Erythroblast (primary cell): Measurements from ENCODE around the gene WDR13.
"Not testable (repeated sequence)": the region's sequence is repeated elsewhere in the genome, so short reads cannot be mapped to it uniquely, and the experiment has no call there.

Source experiments
- DNase-seq, 2 experiments: peaks; one replicate each; lab custom pipeline; 2025; lab: John Stamatoyannopoulos, UW
- GATA1 ChIP-seq: IDR thresholded peaks from 2 replicates; pipeline ENCODE4 v1.6.1; 2011; ENCODE audit warnings: low read depth, mild to moderate bottlenecking, control low read depth, low read length, moderate library complexity
- POLR2A ChIP-seq: IDR thresholded peaks from 2 replicates; pipeline ENCODE4 v1.6.1; 2011; ENCODE audit warnings: mild to moderate bottlenecking, low read length

WDR13 gene

GRCh38 chrX:48611703-48612102 lies 14.4 kb downstream of the WDR13 start:
- TF ChIP-seq GATA1 (no peak), POLR2A (no peak)
- DNase-seq, result no peak

GRCh38 chrX:48613502-48614160 lies 16.3 kb downstream of the WDR13 start:
- DNase-seq, result no peak
- TF ChIP-seq GATA1 (no peak), POLR2A (no peak)

- TF ChIP-seq GATA1 (no peak), POLR2A (no peak)
Measured at GRCh38 chrX:48616576-48616975, 19.3 kb downstream of the WDR13 start.

DNA sequence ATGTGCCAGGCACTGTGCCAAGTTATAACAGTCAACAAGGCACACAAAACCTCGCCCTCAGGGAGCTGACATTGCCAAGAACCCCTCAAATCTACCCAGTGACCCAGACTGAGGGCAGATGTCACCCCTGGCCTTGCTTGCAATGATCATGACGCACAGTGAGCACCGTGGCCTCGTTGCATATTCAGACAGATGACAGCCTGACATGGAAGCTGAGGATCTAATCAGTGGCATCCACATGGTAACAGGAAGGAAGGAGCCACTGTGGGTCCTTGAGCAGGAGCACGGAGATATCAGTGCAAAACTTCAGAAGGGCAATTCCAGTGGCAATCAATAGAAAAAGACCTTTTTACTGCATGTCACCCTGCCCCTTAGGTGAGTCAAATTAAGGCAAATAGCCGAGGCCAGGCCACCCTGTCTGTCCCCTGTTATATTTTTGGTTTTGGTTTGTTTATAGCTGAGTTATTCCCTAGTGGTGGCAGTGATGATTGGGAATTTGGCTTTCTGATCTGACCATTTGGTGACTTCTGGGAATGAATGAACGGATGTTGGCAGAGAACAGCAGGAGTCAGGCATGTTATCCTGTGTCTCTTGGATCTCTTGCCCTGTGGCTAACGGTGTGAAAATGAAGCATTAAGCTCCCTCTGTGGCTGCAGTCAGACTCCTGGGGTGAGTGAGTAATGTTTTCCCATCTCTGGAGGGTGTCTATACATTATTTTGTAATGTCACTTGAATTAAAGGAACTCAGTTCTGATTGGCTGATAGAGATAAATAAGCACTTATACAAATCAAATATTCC lies 20.4 kb downstream of the WDR13 start:
- TF ChIP-seq POLR2A (no peak), GATA1 (no peak)
- peak; percentile 66 to 78 for DNase-seq

More at GRCh38 chrX:48616576-48616975, 19.3 kb downstream of the WDR13 start:
- DNase-seq, result no peak

DNA sequence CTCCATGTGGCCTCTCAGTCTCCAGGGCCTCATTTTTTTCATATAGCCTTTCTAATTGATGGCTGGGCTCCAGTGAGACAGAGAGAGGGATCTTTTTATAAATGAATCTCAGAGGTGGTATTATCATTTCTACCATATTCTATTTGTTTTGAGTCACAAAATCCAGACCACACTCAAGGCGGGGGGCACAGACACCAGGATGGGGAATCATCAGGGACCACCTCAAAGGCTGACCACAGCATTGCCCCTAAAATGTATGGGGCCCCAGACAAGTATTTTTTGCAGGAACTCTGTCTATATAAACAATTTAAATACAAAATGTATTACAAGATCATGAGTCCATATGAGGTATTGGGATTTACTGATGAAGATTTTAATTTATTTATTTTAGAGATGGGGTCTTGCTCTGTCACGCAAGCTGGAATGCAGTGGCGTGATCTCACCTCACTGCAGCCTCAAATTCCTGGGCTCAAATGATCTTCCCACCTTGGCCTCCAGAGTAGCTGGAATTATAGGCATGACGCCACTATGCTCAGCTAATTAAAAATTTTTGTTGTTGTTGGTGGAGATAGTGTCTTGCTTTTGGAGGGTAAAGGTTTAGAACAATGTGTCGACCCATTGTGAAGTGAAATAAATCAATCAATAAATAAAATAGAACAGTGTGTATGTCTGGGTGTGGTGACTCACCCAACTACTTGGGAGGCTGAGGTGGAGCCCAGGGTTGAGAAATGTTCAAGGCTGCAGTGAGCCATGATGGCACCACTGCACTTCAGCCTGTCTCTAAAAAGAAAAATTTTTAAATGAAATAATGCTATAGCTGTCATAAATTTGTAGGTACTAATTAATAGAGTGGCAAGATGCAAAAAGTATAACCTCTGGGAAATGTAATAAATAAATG lies 29.4 kb downstream of the WDR13 start:
- TF ChIP-seq GATA1 (no peak), POLR2A (no peak)
- no peak for DNase-seq

DNA sequence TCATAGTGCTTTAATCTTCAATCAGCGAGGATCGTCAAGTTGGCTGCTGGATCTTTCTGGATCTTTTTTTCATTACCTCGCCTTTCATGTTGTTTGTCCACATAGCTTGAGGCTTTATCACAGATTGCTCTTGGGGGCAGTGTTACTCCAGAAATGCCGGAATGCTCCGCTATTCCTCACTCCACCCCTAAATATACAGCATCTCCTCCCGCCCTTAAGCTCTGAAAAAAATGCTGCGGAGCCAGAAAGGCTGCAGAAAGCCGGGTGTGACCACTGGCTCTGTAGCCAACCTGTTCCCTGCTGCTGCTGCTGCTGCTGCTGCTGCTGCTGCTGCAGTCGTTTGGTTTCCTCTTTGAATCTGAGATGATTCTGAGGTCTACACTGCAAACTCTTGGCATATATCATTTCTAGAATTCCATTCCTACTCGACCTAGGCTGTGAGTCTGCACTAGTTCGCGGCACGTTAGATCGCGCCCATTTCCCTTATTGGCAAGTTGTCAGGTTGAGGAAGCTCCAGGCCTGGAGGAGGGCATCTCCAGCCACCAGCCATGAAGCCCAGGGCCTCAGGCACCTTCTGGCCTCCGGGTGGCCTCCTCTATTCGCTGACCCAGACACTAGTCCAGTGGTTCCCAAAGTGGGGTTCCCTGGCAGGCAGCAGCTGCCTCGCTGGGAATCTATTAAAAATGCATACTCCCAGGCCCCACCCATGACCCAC lies 34.2 kb downstream of the WDR13 start:
- TF ChIP-seq POLR2A, result no peak
- TF ChIP-seq GATA1, result no peak
- DNase-seq, result peak; percentile 89 to 91

- TF ChIP-seq GATA1, result no peak
- no peak for TF ChIP-seq POLR2A
- DNase-seq, result no peak
Measured at GRCh38 chrX:48632207-48632606, 34.9 kb downstream of the WDR13 start.

GRCh38 chrX:48636301-48636700 lies 39.0 kb downstream of the WDR13 start:
- TF ChIP-seq GATA1, result no peak
- no peak for TF ChIP-seq POLR2A
- DNase-seq, result no peak

- TF ChIP-seq GATA1, result no peak
- TF ChIP-seq POLR2A, result no peak
- DNase-seq, result no peak
Measured at GRCh38 chrX:48636776-48637175, 39.5 kb downstream of the WDR13 start.

DNA sequence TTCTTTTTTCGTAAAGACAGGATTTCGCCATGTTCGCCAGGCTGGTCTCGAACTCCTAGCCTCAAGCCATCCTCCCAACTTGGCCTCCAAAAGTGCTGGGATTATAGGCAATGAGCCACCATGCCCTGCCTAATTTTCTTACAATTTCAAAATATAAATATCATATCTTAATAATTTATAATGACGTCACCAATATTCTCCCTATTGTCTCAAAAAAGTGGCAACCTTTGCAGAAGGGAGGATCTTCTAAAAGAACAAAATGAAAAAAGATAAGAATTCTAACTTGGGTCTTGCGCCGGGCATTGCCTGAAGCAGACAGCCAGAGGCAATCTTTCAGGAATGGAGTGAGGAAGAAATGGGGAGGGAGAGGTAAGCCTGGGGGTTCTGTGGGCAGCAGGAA lies 48.4 kb downstream of the WDR13 start:
- no peak for DNase-seq
- TF ChIP-seq GATA1 (no peak), POLR2A (no peak)

DNA sequence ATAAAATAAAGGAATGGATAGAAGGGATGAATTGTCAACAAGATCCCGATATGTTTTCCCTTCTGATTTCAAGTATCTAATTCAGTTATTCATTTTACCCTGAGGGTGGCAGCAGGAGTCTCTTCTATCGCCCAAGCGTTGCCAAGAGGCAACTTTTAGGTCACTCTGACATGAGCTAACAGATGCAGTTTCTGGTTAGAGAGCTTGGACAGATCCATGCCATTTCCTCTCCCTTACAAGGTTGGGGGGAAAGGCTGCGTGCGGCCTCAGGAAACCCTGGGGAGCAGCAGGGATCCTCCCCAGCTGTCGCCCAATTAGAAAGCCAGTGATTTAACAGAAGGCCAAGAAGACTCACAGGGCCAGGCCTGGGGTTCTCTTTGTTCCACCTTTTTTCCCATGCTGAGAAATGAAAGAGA lies 51.1 kb downstream of the WDR13 start:
- DNase-seq, result peak; percentile 40 to 47
- TF ChIP-seq POLR2A (no peak), GATA1 (no peak)

DNA sequence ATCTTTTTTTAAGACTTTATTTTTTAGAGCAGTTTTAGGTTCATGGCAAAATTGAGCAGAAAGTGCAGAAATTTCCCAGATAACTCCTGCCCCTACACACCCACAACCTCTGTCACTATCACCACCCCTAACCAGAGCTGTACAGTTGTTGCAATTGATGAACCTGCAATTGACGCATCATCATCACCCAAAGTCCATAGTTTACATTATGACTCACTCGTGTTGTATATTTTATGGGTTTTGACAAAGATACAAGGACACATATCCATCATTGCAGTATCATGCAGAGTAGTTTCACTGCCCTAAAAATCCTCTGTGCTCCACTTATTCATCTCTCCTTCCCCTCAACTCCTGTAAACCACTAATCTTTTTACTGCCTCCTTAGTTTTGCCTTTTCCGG lies 51.8 kb downstream of the WDR13 start:
- TF ChIP-seq POLR2A, result no peak
- no peak for TF ChIP-seq GATA1

DNA sequence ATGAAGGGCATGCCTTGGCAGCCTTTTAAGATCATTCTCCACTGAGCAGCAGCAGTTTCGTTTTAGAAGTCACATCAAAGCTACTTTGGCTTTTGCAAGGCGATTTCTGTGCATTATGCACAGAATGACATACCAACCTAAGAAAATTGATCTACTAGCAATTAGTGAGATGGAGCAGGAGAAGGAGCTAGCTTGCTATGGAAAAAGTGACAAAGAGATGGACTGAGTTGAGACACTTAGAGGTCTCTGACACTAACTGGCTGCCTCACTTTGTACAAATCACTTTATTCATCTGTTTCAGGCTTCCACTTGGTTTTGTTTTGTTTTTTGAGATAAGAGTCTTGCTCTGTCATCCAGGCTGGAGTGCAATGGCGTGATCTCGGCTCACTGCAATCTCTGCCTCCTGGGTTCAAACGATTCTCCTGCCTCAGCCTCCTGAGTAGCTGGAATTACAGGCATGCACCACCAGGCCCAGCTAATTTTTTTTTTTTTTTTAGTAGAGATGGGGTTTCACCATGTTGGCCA lies 54.8 kb downstream of the WDR13 start:
- DNase-seq, result peak; percentile 5 to 6

More for the DNA sequence above, 51.8 kb downstream of the WDR13 start:
- no peak for DNase-seq

DNA sequence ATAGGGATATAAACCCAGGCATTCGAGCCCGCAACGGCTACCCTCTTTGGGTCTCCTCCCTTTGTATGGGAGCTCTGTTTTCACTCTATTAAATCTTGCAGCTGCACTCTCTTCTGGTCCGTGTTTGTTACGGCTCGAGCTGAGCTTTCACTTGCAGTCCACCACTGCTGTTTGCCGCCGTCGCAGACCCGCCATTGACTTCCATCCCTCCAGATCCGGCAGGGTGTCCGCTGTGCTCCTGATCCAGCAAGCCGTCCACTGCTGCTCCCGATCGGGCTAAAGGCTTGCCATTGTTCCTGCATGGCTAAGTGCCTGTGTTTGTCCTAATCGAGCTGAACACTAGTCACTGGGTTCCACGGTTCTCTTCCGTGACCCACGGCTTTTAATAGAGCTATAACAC lies 57.5 kb downstream of the WDR13 start:
- DNase-seq, result not testable (repeated sequence)
